ENCODE data around the gene GREB1.

Gene GREB1

DNA sequence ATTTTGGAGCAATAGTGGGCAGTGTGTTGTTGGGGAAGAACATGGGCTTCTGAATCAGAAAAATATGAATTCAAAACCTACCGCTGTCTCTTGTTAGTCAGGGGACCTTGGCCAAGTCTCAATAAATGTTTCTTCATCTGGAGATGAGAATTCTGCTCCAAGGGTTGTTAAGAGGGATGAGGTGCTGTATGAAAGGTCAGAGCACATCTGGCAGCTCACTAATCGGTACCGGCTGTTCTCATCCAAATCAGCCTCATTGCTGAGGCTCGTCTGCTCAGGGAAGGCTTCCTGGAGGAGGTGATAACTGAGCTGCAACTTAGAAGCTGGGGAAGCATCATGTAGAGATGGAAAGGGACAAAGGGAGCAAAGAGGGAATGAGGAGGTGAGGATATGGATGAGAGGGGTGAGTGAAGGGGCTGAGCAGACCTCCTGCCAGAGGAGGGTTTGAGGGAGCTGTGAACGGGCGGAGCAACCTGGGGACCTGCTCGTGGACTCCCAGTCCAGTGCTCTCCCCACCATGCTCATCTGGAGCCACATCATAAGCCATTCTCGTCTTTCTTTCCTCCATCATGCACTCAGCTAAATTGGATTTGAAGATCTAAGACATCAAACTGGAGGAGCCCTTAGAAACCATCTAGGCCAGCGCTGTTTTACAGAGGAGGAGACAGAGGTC, 47.4 kb downstream of the GREB1 start:
- no peak for DNase-seq (ENCODE audit: low spot score)

DNA sequence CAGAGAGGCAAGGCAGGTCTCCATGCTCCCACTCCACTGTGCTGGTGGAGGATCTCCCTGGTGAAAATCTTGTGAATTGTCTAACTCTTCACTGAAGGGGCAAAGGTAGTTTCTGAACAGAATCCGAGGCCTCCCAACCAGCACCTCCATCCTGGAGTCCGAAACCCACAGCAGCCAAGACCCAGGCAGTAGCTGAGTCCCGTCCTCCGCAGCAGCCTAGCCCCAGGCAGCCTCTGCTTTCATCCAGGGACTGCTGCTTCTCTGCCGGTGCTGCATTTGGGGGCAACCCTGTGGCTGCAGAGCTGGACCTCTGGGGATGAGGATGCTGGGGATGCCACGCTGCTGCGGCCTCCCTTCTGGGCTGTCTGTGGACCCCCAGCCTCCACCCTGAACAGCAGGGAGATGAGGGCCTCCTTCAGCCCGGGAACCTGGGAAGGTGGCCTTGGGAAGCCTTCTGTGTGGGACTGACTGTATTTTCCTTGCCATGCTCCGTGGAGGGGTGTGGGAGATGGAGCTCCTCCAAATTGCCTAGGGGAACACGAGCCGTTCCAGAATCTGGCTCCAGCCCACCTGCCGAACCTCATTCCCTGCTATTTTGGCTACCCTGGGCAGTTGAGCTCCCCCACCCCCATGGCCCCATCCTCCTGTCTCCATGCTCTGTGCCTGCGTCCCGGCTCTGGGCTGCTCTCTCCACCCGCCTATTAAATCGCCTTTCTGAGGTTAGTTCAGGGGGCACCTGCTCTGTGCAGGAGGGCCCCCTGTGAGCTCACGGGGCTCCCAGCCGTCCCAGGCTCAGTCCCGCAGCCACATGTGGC, 48.2 kb downstream of the GREB1 start:
- DNase-seq (ENCODE audit: low spot score) = no peak

DNA sequence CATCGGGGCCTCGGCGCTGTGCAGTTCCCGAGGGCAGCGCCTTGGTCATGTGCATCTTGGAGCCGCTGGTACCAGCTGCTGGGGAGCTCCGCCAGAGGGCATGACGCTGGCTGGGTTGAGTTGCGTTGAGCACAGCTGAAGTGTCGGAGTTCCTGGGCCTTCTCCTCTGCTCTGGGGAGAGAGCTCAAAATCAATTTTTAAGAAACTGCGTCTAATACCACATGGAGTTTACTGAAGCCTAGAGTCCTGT, 48.7 kb downstream of the GREB1 start:
- DNase-seq (ENCODE audit: low spot score) = no peak

DNA sequence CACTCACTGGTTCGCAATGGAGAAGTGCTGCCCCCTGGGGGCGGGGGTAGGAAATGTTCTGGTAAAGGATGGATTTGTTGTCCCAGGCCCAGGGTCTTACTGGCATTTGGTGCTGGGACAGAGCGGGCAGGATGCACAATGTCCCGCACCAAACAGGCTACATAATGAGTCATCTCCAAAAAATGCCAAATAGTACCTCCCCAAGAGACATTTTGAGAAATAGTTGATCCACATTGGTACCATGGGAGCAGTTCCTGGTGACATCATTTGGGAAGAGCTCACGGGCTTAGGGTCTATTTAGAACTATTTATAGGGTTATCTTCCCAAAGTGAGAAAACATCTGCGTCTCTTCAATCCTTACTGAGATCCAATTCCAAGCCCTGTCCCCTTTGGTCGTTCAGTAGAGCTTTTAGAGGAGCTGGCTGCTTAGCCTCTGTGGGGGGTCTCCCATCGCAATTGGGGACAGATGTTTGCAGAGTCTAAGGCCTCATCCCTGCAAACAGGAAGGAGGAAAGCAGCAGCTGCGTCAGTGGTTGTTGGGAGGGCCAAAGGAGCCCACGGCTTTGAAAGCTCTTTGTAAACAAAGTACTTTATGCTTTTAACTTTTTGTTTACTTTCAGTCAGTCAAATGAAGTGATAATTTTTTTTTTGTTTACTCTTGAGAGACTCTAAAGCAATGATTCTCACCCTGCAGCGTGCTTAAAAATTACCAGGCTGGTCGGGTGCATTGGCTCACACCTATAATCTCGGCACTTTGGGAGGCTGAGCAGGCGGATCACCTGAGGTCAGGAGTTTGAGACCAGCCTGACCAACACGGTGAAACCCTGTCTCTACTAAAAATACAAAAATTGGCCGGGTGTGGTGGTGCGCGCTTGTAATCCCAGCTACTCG, 49.3 kb downstream of the GREB1 start:
- DNase-seq (ENCODE audit: low spot score) = peak; percentile 55

DNA sequence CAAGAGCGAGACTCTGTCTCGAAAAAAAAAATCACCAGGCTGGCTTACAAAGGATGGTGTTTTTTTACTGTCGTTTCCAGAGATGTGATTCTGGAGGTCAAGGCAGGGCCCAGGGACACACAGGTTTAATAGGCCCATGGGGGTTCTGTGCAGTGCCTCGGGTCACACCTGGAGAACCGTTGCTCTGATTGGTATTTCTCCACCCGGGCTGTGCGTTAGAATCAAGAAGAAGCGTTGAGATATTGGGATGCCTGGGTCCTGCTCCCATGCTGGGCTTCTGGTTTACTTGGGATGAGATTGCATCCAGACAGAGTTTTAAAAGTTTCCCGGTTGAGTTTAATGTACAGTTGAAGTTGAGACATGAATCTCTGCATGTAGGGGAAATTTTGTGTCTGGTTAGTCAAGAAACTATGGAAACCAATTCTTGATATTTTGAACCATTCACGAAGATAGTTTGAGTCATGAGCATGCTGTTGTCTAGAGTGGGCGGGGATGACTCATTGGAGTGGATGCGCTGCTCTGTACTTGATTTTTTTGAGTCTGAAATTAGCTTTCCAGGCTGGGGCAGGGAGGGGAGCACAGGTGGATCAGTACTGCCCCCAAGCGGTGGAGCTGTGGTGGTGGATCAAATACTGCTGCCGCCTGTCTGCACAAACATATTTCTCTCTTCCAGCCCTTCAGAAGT, 50.1 kb downstream of the GREB1 start:
- peak; percentile 94 for DNase-seq (ENCODE audit: low spot score)

DNA sequence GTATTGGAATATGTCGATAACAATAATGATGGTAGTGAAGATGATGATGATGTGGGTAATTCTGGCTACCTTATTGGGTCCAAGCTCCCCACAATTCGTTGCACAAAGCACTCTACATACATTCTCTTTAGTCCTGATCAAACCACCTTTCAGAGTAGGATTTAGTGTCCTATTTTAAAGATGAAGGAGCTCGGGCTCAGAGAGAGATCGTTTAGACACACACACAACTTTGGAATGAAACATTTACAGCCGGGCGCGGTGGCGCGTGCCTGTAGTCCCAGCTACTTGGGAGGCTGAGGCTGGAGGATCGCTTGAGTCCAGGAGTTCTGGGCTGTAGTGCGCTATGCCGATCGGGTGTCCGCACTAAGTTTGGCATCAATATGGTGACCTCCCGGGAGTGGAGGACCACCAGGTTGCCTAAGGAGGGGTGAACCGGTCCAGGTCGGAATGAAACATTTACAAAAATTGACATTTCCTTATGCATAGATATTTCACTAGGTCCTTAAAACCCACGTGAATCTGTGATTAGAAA, 50.7 kb downstream of the GREB1 start:
- no peak for DNase-seq (ENCODE audit: low spot score)

DNA sequence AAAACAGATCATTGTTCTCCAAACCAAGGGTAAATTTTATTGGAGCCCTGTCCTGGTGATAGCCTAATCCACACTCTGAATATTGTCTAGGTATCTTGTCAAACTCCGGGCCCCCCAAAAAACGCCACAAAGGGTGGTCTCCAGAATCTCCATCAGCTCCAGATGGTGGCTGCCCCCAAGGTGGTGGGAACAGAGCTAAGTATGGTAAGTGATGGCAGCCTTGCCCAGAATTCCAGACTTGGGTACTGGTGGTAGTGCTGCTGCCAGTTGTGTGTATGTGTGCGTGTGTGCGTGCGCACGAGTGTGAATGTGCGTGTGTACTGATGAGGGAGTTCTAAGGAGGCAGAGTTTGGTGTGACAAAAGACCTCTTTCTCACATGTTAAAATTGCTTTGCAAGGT, 51.2 kb downstream of the GREB1 start:
- DNase-seq (ENCODE audit: low spot score) = no peak

DNA sequence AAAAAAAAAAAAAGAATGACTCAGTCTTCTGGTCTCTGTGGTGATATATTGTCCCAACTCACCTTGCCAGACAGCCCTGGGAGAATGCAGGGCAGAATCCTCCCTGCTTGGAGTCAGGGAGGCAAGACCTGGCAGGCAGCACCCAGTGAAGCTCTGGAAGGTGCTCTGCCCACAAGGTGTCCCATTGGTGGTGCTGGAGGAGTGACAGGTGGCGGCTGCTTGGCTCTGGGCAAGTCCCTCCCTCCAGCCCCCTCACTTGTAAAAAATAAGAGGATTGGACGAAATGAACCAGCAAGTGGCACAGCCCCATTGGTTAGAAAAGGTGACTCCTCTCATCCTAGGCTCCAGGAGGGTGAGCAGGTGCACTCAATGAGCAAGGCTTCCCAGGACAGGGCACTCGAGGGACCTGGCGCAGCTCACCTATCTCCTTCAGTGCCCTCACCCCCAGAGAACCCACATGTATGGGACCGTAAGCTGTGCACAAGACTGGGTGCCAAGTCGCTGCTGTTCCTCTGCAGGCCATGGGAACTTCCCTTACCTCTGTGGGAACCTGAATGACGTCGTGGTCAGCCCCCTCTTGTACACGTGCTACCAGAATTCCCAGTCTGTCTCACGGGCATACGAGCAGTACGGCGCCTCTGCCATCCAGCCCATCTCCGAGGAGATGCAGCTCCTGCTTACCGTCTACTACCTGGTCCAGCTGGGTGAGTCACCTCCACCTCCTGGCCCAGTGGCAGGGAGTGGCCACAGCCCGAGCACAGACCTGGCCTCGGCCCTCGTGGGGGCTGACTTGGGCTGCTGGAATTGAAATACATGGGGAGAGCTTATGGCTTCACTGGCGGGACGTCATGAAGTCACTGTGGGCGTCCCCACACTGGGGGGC, 54.6 kb downstream of the GREB1 start:
- no peak for DNase-seq (ENCODE audit: low spot score)

DNA sequence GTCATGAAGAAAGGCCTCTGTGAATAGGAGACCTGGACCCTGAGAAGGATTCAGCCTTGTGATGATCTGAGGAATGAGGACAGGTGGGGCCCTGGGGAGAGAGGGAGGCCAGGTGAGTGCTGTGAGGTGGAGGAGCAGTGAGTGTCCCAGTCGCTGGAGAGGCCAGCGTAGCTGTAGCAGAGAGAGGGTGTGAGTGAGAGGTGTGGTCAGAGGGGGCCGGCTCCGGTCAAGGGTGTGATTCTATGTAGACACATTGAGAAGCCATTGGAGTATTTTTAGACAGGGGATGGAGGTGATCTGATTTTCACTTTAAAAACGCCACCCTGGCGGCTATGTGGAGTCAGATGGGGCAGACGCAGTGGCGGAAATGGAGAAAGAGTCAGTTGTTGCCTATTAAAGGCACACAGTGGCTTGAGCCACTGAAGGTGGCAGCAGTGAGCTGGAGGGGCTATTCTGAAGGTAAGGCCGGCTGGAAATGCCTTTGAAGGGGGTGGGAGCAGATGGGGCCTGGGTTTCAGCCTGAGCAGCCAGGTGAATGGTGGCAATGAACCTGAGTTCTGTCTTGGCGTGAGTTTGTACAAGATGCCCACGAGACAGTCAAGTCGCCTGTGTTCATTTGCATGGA, 55.6 kb downstream of the GREB1 start:
- DNase-seq (ENCODE audit: low spot score) = no peak

DNA sequence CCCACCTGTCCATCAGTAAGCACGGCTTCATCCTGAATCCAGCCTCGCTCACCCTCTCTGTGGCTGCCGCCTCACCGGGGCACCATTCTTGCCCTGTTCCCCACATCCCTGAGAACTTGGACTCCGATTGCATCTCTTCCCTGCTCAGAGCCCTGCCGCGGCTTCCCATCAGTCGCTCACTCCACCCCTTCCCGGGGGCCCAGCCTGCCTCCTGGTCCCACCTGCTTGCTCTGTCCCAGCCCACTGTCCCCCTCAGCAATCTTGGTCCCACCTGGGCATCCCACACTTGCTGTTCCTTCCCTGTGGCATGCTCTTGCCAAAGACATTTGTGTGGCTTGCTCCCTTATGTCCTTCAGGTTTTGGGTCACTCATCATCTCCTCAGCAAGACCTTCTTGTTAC, 56.3 kb downstream of the GREB1 start:
- no peak for DNase-seq (ENCODE audit: low spot score)

DNA sequence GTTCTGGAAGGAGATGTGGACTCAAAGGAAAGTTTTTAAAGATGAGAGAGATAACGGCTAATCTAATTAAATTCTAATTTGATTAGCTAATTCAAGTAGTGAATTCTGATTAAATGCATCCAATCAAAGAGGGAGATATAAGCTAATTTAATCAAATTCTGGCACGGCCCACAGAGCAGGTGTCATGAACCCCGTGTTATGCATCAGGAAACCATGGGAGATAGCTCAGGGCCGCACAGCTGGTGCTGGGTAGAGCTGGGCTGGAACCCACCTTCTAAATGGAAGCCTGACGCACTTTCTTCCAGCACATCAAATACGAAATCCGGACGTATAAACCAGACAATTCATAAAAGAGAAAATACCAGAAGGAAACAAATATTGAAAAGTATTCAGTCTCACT, 57.2 kb downstream of the GREB1 start:
- no peak for DNase-seq (ENCODE audit: low spot score)

DNA sequence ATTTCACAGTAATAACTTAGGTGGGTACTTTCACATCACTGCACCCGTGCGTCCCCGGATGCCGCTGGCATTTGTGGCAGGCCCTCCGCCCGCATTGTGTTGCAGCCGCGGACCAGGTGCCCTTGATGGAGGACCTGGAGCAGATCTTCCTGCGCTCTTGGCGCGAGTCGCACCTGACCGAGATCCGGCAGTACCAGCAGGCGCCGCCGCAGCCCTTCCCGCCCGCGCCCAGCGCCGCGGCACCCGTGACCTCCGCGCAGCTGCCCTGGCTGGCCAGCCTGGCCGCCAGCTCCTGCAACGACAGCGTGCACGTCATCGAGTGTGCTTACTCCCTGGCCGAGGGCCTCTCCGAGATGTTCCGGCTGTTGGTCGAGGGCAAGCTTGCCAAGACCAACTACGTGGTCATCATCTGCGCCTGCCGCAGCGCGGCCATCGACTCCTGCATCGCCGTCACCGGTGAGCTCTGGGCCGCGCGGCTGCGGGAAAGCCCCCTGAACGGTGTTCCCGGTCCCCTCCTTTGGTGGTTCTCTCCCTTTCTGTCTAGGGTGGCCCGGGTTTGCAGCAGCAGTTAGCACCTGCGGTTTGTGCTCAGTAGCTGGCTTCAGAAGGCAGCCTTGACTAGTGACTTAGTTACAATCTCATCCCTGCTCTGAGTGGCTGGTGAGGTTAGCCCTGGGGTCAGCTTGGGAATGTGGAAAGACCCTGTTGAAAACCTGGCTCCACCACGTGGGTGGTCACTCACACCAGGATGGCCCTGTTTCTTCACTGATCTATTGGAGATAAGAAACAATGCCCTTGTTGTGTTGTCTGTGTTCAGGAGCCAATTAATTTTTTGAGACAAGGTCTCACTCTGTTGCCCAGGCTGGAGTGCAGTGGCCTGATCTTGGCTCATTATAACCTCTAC, 59.1 kb downstream of the GREB1 start:
- no peak for DNase-seq (ENCODE audit: low spot score)

DNA sequence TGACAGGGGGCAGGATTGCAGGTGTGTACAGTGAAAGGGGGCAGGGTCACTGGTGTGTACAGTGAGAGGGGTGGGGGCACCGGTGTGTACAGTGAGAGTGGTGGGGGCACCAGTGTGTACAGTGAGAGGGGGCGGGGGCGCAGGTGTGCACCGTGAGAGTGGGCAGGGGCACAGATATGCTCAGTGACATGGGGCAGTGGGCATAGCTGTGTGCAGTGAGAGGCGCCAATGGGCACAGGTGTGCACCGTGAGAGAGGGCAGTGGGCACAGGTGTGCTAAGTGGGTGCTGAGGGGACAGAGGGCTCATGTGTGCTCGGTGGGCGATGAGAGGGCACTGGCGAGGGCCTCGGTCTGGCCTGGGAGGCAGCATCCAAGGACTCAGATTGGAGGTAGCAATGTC, 63.0 kb downstream of the GREB1 start:
- DNase-seq (ENCODE audit: low spot score) = no peak

DNA sequence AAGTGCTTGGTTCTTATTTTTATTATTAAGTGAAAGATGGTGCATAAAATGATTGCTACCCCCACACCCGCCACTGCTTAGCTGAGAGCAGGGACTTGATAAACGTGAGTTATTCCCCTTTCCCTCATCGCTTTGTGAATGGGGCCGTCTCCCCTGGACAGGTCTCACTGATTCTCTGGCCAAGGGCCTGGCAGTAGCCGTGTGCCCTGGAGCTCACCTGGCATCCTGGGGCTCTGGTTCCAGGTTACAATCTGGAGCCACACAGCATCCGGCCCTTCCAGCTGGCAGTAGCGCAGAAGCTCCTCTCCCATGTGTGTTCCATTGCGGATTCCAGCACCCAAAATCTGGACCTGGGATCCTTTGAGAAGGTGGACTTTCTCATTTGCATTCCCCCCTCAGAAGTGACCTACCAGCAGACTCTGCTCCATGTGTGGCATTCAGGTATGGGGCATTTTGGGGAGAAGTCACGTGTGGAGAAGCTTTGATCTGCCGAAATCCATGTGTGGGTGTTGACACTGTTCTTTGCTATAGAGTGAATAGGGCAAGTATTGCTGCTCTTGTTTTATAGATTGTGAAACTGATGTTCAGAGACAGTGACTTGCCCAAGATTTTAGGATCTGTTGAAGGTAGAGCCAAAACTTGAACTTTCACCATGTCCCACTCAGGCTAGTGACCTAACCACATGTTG, 63.8 kb downstream of the GREB1 start:
- no peak for DNase-seq (ENCODE audit: low spot score)

DNA sequence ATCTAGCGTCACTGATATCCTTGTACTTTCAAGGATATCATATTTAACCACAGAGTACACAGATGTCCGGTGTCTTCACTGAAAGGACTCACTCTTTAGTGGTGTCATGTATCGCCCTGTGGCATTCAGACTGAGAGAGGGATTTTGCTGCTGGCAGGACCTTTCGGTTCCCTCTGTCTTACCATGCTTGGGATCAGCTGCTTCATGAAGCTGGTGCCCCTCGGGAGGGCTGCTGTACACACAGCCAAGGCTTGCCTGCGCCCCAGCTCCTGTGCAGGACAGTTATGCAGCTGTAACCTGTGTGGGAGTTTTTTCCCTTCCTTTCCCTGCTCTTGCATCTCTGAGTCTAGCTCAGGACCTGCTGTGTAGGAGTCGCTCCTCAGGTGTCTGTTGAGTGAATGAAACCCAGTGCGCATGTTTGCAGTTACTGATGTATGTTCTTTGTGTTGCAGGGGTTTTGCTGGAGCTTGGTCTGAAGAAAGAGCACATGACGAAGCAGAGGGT, 64.4 kb downstream of the GREB1 start:
- DNase-seq (ENCODE audit: low spot score) = no peak

DNA sequence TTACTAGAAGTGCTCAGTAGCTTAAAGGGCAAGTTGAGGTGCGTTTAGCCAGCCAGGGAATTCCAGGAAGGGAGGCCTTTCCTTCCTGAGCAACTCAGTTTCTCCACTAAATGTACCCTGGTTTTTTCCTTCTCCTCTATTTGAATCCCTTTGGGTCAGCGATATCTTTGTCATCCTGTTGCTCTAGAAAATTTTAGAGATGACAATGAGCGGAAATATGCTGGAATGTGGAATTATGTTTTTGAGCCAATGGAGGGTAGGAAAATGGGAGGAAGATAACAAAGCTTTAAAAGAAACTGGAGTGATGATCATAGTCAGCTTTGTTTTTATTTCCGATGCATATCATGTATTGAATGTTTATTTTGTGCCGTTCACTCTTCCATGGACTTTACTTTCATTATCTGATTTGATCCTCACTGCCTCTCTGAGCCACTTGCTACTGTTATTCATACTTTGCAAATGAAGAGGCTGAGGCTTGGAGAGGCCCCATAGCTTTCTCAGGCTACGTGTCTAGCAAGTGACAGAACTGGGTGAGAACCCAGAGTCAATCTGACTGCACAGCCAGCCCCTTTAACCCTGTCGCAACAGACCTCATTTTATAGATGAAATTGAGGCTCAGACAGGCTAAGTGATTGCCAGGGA, 68.8 kb downstream of the GREB1 start:
- no peak for DNase-seq (ENCODE audit: low spot score)

DNA sequence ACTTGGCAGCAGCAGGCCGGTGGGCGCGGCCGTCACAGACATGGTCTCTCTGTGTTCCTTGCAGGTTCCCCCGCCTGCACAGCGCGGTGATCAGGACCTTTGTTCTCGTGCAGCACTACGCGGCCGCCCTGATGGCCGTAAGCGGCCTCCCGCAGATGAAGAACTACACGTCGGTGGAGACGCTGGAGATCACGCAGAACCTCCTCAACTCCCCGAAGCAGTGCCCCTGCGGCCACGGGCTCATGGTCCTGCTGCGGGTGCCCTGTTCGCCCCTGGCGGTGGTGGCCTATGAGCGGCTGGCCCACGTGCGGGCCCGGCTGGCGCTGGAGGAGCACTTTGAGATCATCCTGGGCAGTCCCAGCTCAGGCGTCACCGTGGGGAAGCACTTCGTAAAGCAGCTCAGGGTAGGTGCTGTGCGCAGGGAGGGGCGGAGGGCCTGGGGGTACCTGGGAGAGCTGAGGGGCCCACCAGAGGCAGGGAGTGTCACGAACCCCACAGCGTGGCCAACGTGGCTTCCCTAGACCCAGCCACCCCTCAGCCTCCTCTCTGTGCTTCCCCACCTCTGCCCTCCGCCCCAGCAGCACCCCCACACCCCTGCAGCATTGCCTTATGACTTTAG, 76.9 kb downstream of the GREB1 start:
- DNase-seq (ENCODE audit: low spot score) = no peak

DNA sequence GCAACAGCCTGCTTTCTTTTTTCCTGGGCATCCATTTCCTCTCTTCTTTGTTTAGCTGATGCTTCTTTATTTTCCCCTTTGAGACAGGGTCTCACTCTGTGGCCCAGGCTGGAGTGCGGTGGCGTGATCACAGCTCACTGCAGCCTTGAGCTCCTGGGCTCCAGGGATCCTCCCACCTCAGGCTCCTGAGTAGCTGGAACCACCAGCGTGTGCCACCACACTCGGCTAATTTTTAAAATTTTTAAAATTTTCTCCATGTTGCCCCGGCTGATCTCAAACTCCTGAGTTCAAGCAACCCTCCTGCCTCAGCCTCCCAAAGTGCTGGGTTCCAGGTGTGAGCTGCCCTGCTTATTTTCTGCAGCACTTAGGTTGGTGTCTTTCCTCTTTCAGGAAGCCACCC, 77.4 kb downstream of the GREB1 start:
- no peak for DNase-seq (ENCODE audit: low spot score)
